ENCODE results near the gene TMEM178A. TPM values are rescaled to one million over a fixed set of nuclear protein-coding genes. Genes with fewer than 3 reads are reported as not detected.

The TMEM178A gene
- total RNA-seq, 2 donors from 2014 or later, result 5.4 to 6.5 TPM

DNA sequence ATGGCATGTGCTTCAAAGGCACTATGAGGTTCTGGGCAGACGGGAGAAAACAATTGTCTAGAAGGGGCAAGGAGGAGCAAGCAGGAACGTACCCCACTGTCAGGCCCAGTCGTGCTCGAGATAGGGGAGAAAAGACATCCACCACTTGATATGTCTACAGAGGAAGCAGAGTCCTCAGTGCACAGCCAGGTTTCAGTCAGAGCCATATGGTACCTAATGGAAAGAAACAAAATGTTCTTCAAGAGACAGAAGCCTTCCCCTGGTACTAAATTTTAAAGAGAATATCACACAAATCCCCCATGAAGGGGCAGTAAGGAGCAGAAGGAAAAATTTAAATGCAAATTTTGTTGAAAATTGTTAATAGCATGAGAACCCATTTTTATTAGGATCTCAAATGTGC lies 91.4 kb downstream of the TMEM178A start:
- Histone ChIP-seq H3K27ac (no peak overlapping the region), H3K27me3 (replicated peaks; ENCODE audit: insufficient read depth) (no peaks in the 10 kb centered on the region), H3K4me1 (ENCODE audit: control insufficient read depth in 1 of 2, low read depth in 2 of 2) (peaks cover 0 to 9% of the 10 kb centered on the region in 2 donors), H3K4me3 (no peak overlapping the region), H3K9me3 (no peaks in the 10 kb centered on the region), H3K36me3 (peaks cover 22% of the 10 kb centered on the region)
- no peak for ATAC-seq (ENCODE audit: insufficient number of reproducible peaks, low FRiP score, low read depth)
- no peak for DNase-seq (ENCODE audit: low spot score)
- TF ChIP-seq CTCF (IDR thresholded peaks at IDR 0.05), result no peak

DNA sequence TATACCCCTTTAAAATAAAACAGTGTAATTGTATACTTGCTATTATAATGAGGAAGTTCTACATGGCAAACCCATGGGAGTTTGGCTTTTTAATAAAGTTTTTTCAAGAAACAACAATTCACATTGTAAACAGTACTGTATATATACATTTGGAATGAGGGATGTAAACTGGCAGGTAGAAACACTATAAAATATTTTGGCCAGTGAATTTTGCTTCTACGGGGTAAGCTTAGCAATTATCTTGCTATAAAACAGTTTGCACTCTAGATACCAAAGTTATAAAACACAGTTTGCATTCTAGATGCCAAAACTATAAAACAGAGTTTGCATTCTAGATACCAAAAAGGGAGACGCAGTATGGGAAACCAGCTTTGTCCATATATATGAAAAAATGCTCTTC lies 96.7 kb downstream of the TMEM178A start:
- H3K27me3 ChIP-seq (replicated peaks; ENCODE audit: insufficient read depth), result no peaks in the 10 kb centered on the region
- peaks cover 15% of the 10 kb centered on the region for H3K36me3 ChIP-seq
- H3K4me3 ChIP-seq, result no peak overlapping the region
- no peak for DNase-seq (ENCODE audit: low spot score)
- TF ChIP-seq CTCF (IDR thresholded peaks at IDR 0.05), result no peak
- no peaks in the 10 kb centered on the region for H3K9me3 ChIP-seq
- H3K4me1 ChIP-seq (ENCODE audit: control insufficient read depth in 1 of 2, low read depth in 2 of 2), result no peaks in the 10 kb centered on the region
- H3K27ac ChIP-seq, result no peak overlapping the region
- ATAC-seq (ENCODE audit: insufficient number of reproducible peaks, low FRiP score, low read depth), result no peak

Other genes starting within 250 kb of the TMEM178A start
- gene MAP4K3, start 228.6 kb upstream of the TMEM178A start, total RNA-seq, result 10 to 100 TPM; 53.7 to 58.8 TPM
- 10 to 100 TPM; 29.1 to 32.0 TPM for gene THUMPD2, start 113.3 kb downstream of the TMEM178A start, total RNA-seq

Data from thoracic aorta (tissue), 2 donors.